GM19025 (cell line): Measurements from ENCODE around the gene HOMER2.

Experiments used
- ATAC-seq: cut with Tn5 transposase; IDR thresholded peaks from one replicate; pipeline ENCODE4 v1.9.1; 2021; ENCODE audit warnings: mild to moderate bottlenecking, low read depth, moderate library complexity; ENCODE audit not compliant: unreplicated experiment

HOMER2 gene

GRCh38 chr15:82933576-82933975 lies 18.9 kb downstream of the HOMER2 start:
- ATAC-seq = no peak

GRCh38 chr15:82931221-82931620 lies 21.3 kb downstream of the HOMER2 start:
- ATAC-seq = no peak

GRCh38 chr15:82930461-82930860 lies 22.1 kb downstream of the HOMER2 start:
- ATAC-seq = no peak

GRCh38 chr15:82928711-82929110 lies 23.8 kb downstream of the HOMER2 start:
- no peak for ATAC-seq

GRCh38 chr15:82923744-82924143 lies 28.8 kb downstream of the HOMER2 start:
- no peak for ATAC-seq

GRCh38 chr15:82922737-82923136 lies 29.8 kb downstream of the HOMER2 start:
- ATAC-seq = no peak

GRCh38 chr15:82921939-82922338 lies 30.6 kb downstream of the HOMER2 start:
- ATAC-seq = no peak

- ATAC-seq = no peak
These were observed 31.3 kb downstream of the HOMER2 start for GRCh38 chr15:82921242-82921641.

- no peak for ATAC-seq
These were observed 33.2 kb downstream of the HOMER2 start for GRCh38 chr15:82919231-82919886.

- ATAC-seq = no peak
These were observed 33.8 kb downstream of the HOMER2 start for GRCh38 chr15:82918607-82919230.

GRCh38 chr15:82918162-82918561 lies 34.4 kb downstream of the HOMER2 start:
- no peak for ATAC-seq

- ATAC-seq = no peak
These were observed 35.3 kb downstream of the HOMER2 start for GRCh38 chr15:82917249-82917648.

GRCh38 chr15:82916161-82916952 lies 36.2 kb downstream of the HOMER2 start:
- ATAC-seq = no peak

GRCh38 chr15:82914396-82914795 lies 38.1 kb downstream of the HOMER2 start:
- no peak for ATAC-seq

GRCh38 chr15:82911458-82911857 lies 41.1 kb downstream of the HOMER2 start:
- no peak for ATAC-seq

- ATAC-seq = no peak
These were observed 41.8 kb downstream of the HOMER2 start for GRCh38 chr15:82910721-82911120.

- no peak for ATAC-seq
These were observed 43.3 kb downstream of the HOMER2 start for GRCh38 chr15:82909080-82909815.

GRCh38 chr15:82907350-82907749 lies 45.2 kb downstream of the HOMER2 start:
- ATAC-seq = no peak

GRCh38 chr15:82904574-82904973 lies 47.9 kb downstream of the HOMER2 start:
- ATAC-seq = no peak

GRCh38 chr15:82903511-82903910 lies 49.0 kb downstream of the HOMER2 start:
- ATAC-seq = no peak
